Measurements from ENCODE around the gene ANGPT4.

The ANGPT4 gene, protein sequence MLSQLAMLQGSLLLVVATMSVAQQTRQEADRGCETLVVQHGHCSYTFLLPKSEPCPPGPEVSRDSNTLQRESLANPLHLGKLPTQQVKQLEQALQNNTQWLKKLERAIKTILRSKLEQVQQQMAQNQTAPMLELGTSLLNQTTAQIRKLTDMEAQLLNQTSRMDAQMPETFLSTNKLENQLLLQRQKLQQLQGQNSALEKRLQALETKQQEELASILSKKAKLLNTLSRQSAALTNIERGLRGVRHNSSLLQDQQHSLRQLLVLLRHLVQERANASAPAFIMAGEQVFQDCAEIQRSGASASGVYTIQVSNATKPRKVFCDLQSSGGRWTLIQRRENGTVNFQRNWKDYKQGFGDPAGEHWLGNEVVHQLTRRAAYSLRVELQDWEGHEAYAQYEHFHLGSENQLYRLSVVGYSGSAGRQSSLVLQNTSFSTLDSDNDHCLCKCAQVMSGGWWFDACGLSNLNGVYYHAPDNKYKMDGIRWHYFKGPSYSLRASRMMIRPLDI

GRCh38 chr20:916125-916799 is at the start of gene ANGPT4:
TSS of gene ANGPT4 (minus strand) at chr20:916334. CDS start at chr20:916214, 120 bp downstream.
- Histone ChIP-seq H4K20me1 (ENCODE audit: insufficient read depth, low read length) (no peaks in the 10 kb centered on the region), H3K4me1 (ENCODE audit: low read length) (no peaks in the 10 kb centered on the region), H2AFZ (ENCODE audit: low read depth, low read length) (no peak within 1 kb of the TSS), H3K9ac (ENCODE audit: low read length) (no peak within 1 kb of the TSS), H3K4me2 (ENCODE audit: low read length) (no peak within 1 kb of the TSS), H3K27me3 (ENCODE audit: low read depth, low read length) (no peaks in the 10 kb centered on the region), H3K9me3 (ENCODE audit: insufficient read depth, low read length) (no peaks in the 10 kb centered on the region), H3K27ac (ENCODE audit: low read length) (no peak within 1 kb of the TSS), H3K4me3 (ENCODE audit: low read length) (no peak within 1 kb of the TSS), H3K79me2 (ENCODE audit: low read length) (no peaks in the 10 kb centered on the region), H3K36me3 (replicated peaks; ENCODE audit: low read depth, low read length) (no peaks in the 10 kb centered on the region)
- TF ChIP-seq EZH2phosphoT487 (IDR thresholded peaks at IDR 0.05; ENCODE audit: low read depth) = no peak
- TF ChIP-seq, protein P1, sequence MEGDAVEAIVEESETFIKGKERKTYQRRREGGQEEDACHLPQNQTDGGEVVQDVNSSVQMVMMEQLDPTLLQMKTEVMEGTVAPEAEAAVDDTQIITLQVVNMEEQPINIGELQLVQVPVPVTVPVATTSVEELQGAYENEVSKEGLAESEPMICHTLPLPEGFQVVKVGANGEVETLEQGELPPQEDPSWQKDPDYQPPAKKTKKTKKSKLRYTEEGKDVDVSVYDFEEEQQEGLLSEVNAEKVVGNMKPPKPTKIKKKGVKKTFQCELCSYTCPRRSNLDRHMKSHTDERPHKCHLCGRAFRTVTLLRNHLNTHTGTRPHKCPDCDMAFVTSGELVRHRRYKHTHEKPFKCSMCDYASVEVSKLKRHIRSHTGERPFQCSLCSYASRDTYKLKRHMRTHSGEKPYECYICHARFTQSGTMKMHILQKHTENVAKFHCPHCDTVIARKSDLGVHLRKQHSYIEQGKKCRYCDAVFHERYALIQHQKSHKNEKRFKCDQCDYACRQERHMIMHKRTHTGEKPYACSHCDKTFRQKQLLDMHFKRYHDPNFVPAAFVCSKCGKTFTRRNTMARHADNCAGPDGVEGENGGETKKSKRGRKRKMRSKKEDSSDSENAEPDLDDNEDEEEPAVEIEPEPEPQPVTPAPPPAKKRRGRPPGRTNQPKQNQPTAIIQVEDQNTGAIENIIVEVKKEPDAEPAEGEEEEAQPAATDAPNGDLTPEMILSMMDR (IDR thresholded peaks at IDR 0.05; ENCODE audit: low read depth, low read length) = no peak

GRCh38 chr20:963795-964194 is 47.7 kb upstream of the ANGPT4 start:
- Histone ChIP-seq H2AFZ (ENCODE audit: low read depth, low read length) (no peak overlapping the region), H3K27ac (ENCODE audit: low read length) (no peak overlapping the region), H3K36me3 (replicated peaks; ENCODE audit: low read depth, low read length) (no peaks in the 10 kb centered on the region), H3K4me3 (ENCODE audit: low read length) (no peak overlapping the region), H3K4me1 (ENCODE audit: low read length) (no peaks in the 10 kb centered on the region), H3K4me2 (ENCODE audit: low read length) (no peak overlapping the region), H3K79me2 (ENCODE audit: low read length) (no peaks in the 10 kb centered on the region), H3K27me3 (ENCODE audit: low read depth, low read length) (peaks cover 31% of the 10 kb centered on the region), H4K20me1 (ENCODE audit: insufficient read depth, low read length) (no peaks in the 10 kb centered on the region), H3K9me3 (ENCODE audit: insufficient read depth, low read length) (no peaks in the 10 kb centered on the region), H3K9ac (ENCODE audit: low read length) (no peak overlapping the region)
- no peak for TF ChIP-seq EZH2phosphoT487 (IDR thresholded peaks at IDR 0.05; ENCODE audit: low read depth)
- TF ChIP-seq, protein P1 (IDR thresholded peaks at IDR 0.05; ENCODE audit: low read depth, low read length) = no peak

DNA sequence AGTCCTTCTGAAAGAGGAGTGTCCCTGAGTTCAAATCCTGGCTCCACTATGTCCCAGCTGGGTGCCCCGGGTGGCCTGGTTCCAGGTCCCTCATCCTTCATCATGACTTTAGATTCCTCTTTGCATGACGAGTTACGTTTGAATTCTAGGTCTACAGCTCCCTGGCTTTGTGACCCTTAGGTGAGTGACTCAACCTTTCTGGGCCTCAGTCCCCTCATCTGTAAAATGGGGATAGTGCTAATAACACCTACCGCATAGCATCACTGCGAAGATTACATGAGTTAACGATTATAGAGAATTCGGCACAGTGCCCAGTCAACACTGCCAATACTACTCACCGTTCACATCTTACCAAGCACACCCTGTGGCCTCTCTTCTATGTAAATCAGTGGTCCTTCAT is 46.5 kb upstream of the ANGPT4 start:
- H3K9ac ChIP-seq (ENCODE audit: low read length) = no peak overlapping the region
- no peak overlapping the region for H2AFZ ChIP-seq (ENCODE audit: low read depth, low read length)
- TF ChIP-seq, protein P1 (IDR thresholded peaks at IDR 0.05; ENCODE audit: low read depth, low read length) = no peak
- no peak for TF ChIP-seq EZH2phosphoT487 (IDR thresholded peaks at IDR 0.05; ENCODE audit: low read depth)
- H3K4me1 ChIP-seq (ENCODE audit: low read length) = no peaks in the 10 kb centered on the region
- no peaks in the 10 kb centered on the region for H3K36me3 ChIP-seq (replicated peaks; ENCODE audit: low read depth, low read length)
- no peak overlapping the region for H3K4me2 ChIP-seq (ENCODE audit: low read length)
- H3K4me3 ChIP-seq (ENCODE audit: low read length) = no peak overlapping the region
- peaks cover 29% of the 10 kb centered on the region; the same call in 1 of the 2 replicates for H3K27me3 ChIP-seq (ENCODE audit: low read depth, low read length)
- no peaks in the 10 kb centered on the region for H4K20me1 ChIP-seq (ENCODE audit: insufficient read depth, low read length)
- H3K27ac ChIP-seq (ENCODE audit: low read length) = no peak overlapping the region
- no peaks in the 10 kb centered on the region for H3K79me2 ChIP-seq (ENCODE audit: low read length)
- no peaks in the 10 kb centered on the region for H3K9me3 ChIP-seq (ENCODE audit: insufficient read depth, low read length)

DNA sequence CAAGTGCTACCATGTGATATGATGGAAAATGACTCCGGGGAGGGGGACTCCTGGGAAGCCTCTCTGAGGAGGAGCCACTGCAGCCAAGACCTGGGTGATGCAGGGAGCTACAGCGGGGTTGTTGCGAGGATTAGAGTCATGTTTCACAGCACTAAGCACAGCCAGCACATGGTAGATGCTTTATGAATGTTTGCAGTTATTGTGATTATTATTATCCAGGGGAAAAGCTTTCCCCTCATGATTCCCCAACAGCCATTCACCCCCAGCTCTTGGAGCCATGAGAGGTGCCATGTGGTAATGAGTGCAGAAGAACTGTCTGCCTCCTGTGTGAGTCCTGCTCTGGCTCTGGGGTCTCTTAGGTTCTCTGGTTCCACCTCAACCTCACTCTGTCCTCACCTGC is 46.1 kb upstream of the ANGPT4 start:
- Histone ChIP-seq H3K79me2 (ENCODE audit: low read length) (no peaks in the 10 kb centered on the region), H3K4me2 (ENCODE audit: low read length) (no peak overlapping the region), H2AFZ (ENCODE audit: low read depth, low read length) (no peak overlapping the region), H3K27me3 (ENCODE audit: low read depth, low read length) (peaks cover 29% of the 10 kb centered on the region; the same call in 1 of the 2 replicates), H3K4me3 (ENCODE audit: low read length) (no peak overlapping the region), H3K27ac (ENCODE audit: low read length) (no peak overlapping the region), H3K9me3 (ENCODE audit: insufficient read depth, low read length) (no peaks in the 10 kb centered on the region), H3K9ac (ENCODE audit: low read length) (no peak overlapping the region), H3K4me1 (ENCODE audit: low read length) (no peaks in the 10 kb centered on the region), H4K20me1 (ENCODE audit: insufficient read depth, low read length) (no peaks in the 10 kb centered on the region), H3K36me3 (replicated peaks; ENCODE audit: low read depth, low read length) (no peaks in the 10 kb centered on the region)
- TF ChIP-seq, protein P1 (IDR thresholded peaks at IDR 0.05; ENCODE audit: low read depth, low read length) = no peak
